ENCODE results near the gene PDPN.
"Not testable (repeated sequence)": the region's sequence is repeated elsewhere in the genome, so short reads cannot be mapped to it uniquely, and the experiment has no call there.

The PDPN gene

GRCh38 chr1:13549521-13549920 lies 34.1 kb upstream of the PDPN start:
- TF ChIP-seq CTCF (IDR thresholded peaks at IDR 0.05; ENCODE audit: borderline replicate concordance, control extremely low read depth, extremely low read depth, insufficient read depth, missing control alignments), result no peak
- in situ Hi-C loops (cut with MboI; ENCODE audit: low sequenced_read_pairs, unreplicated experiment), result no loop called here
- DNase-seq (ENCODE audit: low spot score), result no peak

DNA sequence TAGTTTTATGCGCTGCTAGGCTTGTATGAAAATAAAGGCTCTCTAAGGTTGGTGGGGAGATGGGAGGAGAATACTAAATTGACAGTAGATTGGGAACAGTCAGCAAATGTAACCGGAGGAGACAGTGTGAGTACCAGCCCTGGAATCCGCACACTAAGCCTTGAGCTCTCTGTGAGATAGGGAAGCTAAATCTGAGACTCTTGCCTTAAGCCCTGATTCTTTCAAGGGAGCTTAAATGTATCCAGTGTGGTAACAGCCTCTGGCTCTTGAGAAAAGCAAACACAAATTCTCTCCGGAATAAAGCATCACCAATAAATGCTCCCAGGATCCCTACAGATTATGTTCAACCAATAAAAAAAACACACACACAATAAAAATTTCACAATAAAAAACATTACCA lies 33.0 kb upstream of the PDPN start:
- DNase-seq (ENCODE audit: low spot score), result no peak
- TF ChIP-seq CTCF (IDR thresholded peaks at IDR 0.05; ENCODE audit: borderline replicate concordance, control extremely low read depth, extremely low read depth, insufficient read depth, missing control alignments), result no peak
- in situ Hi-C loops (cut with MboI; ENCODE audit: low sequenced_read_pairs, unreplicated experiment), result no loop called here

GRCh38 chr1:13554798-13555197 lies 28.8 kb upstream of the PDPN start:
- DNase-seq (ENCODE audit: low spot score), result no peak

GRCh38 chr1:13556224-13556764 lies 27.3 kb upstream of the PDPN start:
- DNase-seq (ENCODE audit: low spot score), result no peak
- no peak for TF ChIP-seq CTCF (IDR thresholded peaks at IDR 0.05; ENCODE audit: borderline replicate concordance, control extremely low read depth, extremely low read depth, insufficient read depth, missing control alignments)
- in situ Hi-C loops (cut with MboI; ENCODE audit: low sequenced_read_pairs, unreplicated experiment), result no loop called here

More at GRCh38 chr1:13554798-13555197, 28.8 kb upstream of the PDPN start:
- in situ Hi-C loops (cut with MboI; ENCODE audit: low sequenced_read_pairs, unreplicated experiment), result no loop called here
- TF ChIP-seq CTCF (IDR thresholded peaks at IDR 0.05; ENCODE audit: borderline replicate concordance, control extremely low read depth, extremely low read depth, insufficient read depth, missing control alignments), result no peak

DNA sequence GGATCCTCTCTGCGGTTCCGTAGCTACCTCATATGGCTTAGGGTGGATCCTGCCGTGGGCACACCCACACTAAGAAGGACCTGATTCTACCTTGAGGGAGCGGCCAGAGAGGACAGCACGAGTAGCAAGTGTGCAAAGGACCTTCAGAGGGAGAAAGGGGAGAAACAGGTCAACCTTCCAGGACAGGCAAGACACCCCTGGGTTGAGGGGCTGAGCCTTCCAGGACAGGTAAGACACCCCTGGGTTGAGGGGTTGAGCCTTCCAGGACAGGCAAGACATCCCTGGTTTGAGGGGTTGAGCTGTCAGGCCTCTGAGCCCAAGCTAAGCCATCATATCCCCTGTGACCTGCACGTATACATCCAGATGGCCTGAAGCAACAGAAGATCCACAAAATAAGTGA lies 23.1 kb upstream of the PDPN start:
- TF ChIP-seq CTCF (IDR thresholded peaks at IDR 0.05; ENCODE audit: borderline replicate concordance, control extremely low read depth, extremely low read depth, insufficient read depth, missing control alignments), result no peak
- DNase-seq (ENCODE audit: low spot score), result no peak
- in situ Hi-C loops (cut with MboI; ENCODE audit: low sequenced_read_pairs, unreplicated experiment), result no loop called here

- in situ Hi-C loops (cut with MboI; ENCODE audit: low sequenced_read_pairs, unreplicated experiment), result not testable (repeated sequence)
Measured at GRCh38 chr1:13562981-13563380, 20.7 kb upstream of the PDPN start.

DNA sequence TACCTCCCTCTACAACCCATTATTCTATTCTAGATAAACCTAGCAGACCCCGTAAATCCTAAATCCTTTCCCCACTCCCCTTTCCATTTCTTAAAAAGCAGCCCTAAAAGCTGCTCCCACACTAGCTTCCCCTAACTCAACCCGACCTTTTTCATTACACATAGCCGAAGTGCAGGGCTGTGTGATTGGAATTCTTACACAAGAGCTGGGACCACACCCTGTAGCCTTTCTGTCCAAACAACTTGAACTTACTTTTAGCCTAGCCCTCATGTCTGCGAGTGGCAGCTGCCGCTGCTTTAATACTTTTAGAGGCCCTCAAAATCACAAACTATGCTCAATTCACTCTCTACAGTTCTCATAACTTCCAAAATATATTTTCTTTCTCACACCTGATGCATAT lies 19.6 kb upstream of the PDPN start:
- TF ChIP-seq CTCF (IDR thresholded peaks at IDR 0.05; ENCODE audit: borderline replicate concordance, control extremely low read depth, extremely low read depth, insufficient read depth, missing control alignments), result no peak
- DNase-seq (ENCODE audit: low spot score), result no peak
- in situ Hi-C loops (cut with MboI; ENCODE audit: low sequenced_read_pairs, unreplicated experiment), result no loop called here

More at GRCh38 chr1:13562981-13563380, 20.7 kb upstream of the PDPN start:
- DNase-seq (ENCODE audit: low spot score), result not testable (repeated sequence)

DNA sequence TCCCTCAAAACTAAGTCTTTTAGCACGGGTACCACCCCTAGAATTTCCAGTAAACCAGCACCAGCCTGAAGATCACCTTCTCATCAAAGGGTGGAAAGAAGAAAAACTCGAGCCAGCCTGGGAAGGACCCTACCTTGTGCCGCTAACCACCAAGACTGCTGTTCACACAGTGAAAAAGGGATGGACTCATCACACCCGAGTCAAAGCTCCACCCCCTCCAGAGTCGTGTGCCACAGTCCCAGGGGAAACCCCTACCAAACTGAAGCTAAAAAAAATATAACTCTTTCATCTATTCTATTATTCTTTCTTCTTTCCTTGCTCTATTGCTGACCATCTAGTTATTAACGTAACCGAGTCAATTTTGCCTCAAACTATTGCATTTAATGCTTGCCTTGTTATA lies 13.2 kb upstream of the PDPN start:
- not testable (repeated sequence) for DNase-seq (ENCODE audit: low spot score)
- in situ Hi-C loops (cut with MboI; ENCODE audit: low sequenced_read_pairs, unreplicated experiment), result loop anchor here (10.0 kb wide), 1 partner anchor 64 kb away; no protein-coding TSS in a partner anchor
